Astrocyte (in vitro differentiated cells and primary cell): ENCODE measurements around the gene SVIL.

ENCODE experiments used
- CTCF ChIP-seq: IDR thresholded peaks from 2 replicates; pipeline ENCODE4 v1.5.1; 2011; ENCODE audit warnings: low read depth, mild to moderate bottlenecking, inconsistent platforms, low read length, moderate library complexity; ENCODE audit not compliant: insufficient read depth
- EZH2 ChIP-seq: IDR thresholded peaks from 2 replicates; pipeline ENCODE4 v1.6.1; 2012; ENCODE audit warnings: mild to moderate bottlenecking, low read length, inconsistent platforms; ENCODE audit not compliant: insufficient read depth

GRCh38 chr10:29613196-29613595 is 21.6 kb downstream of the SVIL start:
- TF ChIP-seq CTCF (no peak), EZH2 (no peak)
